Measurements from ENCODE around the gene GBE1.
"Not testable (repeated sequence)": the region's sequence is repeated elsewhere in the genome, so short reads cannot be mapped to it uniquely, and the experiment has no call there.

Gene GBE1

GRCh38 chr3:81752604-81753003, 8.8 kb downstream of the GBE1 start:
- DNase-seq: no peak

- DNase-seq: no peak
Measured at GRCh38 chr3:81749265-81749664, 12.2 kb downstream of the GBE1 start.

- not testable (repeated sequence) for DNase-seq
Measured at GRCh38 chr3:81747280-81747679, 14.2 kb downstream of the GBE1 start.

- no peak for DNase-seq
Measured at GRCh38 chr3:81744366-81744765, 17.1 kb downstream of the GBE1 start.

DNA sequence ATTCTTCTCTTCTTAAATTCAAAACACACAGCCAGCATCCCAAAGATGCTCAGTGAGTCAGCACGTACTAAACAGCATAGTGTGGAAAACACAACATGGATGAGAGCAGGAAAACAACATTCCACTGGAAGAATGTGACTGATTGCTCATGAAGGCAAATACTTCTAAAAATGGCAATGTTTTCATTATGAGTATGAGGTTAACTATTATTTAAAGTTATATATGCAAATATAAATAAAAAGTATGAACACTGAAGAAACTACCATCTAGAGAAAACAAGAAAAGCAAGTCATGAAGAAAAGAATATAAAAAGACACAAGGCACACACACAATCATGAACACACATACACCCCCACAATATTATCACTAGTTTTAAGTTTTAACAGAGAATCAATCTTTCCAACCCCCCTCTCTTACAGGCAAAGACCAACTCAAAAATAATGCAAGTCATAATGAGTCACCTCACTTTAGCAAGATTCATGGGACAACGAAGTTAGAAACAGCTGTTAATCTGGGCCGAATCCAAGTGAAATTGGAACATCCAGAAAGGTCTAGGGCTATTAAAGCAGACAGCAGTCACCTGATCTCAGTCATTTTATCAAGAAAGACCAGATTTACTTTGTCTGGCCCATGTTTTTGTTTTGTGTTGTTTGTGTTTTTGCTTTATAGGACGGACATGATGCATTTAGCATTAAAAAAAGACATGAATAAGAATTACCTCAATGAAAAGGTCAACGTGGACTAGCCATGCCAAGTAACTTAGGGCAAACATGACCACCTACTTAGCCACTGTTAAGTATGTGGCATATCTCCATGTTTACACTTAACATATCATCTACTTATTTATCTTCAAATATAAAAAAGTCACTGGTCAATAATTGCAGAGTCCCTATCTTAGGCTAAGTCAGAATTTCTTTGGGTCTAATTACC, 18.1 kb downstream of the GBE1 start:
- DNase-seq: no peak

DNA sequence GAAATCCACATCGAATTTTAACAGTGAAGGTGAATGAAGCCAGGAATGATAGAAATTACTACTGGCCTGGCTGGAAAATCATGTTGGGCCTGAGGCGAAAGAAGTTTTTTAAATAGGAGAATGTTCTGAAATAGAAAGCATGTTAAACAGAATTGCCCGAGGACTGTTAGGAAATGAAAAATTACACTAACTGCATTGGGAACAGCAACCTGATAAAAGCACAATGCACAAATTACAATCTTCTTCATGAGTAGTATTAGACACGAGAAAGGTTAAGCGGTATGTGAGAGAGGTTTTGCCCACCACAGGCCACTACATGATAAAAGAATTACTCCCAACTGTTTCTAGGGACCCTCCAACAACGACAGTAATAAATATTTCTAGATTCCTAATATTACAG, 18.9 kb downstream of the GBE1 start:
- no peak for DNase-seq

DNA sequence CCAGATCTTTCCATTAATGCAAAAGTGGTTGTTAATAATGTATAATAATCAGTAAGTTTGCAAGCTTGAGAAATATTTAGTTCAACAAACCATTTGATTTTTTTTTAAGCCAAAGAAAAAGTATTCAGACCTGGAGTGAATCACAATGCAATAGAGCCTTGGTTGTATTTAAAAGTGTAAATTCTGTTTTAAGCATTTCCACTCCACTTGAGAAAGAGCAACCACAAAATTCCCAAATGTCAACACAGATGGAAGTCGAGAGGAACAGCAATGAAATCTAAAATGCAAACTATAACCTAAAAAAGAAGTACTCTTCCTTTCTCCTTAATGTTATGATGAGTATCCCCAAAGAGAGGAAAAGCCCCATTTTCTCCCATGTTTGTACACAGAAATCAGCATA, 20.2 kb downstream of the GBE1 start:
- DNase-seq: no peak

DNA sequence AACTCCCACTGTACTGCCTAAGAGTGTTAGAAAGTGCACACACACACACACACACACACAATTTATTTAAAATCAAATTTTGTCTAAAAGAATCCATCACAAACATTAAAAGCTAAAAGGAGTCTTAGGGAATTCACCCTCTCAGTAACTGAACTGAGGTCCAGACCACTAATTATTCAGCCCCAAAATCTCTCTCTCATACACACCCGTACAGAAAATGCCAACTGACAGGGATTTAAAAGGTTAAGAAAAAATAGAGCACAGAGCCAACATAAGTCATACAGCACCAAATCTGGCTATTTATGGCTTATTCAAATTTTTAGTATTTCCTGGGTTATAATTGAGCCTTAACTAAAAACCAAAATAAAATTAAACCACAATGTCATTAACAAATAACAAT, 20.7 kb downstream of the GBE1 start:
- no peak for DNase-seq

DNA sequence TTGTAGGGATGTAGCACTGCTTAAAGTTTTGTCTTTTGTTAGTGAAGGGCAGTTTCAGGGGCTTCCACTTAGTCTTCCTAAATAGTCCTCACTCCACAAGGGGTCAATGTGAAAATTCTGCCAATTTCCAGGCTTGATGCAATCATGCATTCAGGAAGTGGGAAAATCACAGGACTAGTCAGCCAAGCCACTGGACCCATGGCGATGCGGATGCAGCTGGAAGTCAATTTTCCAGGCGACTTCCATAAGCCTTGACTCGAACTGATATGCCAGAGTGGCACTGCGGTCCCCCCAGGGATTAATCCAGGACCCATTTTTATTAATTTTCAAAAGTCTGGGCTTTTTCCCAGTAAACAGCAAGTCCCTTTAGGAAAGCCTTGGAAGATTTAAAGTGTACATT, 26.1 kb downstream of the GBE1 start:
- DNase-seq: no peak

DNA sequence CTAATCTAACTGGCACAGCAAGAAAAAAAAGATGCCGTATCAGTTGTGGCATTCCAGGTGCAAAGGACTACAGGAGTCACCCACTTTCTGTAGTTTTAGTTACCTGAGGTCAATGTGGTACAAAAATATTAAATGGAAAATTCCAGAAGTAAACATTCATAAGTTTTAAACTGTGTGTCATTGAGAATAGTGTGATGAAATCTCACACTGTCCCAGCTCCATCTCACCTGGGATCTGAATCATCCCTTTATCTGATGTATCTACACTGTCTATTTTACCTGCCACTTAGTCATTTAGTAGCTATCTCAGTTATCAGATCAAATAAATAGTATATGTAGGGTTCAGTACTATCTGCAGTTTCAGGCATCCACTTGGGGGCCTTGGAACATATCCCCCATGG, 26.7 kb downstream of the GBE1 start:
- no peak for DNase-seq

GRCh38 chr3:81732642-81733041, 28.8 kb downstream of the GBE1 start:
- DNase-seq: no peak

- no peak for DNase-seq
Measured at GRCh38 chr3:81728766-81729544, 32.5 kb downstream of the GBE1 start.

- no peak for DNase-seq
Measured at GRCh38 chr3:81726735-81727134, 34.7 kb downstream of the GBE1 start.

DNA sequence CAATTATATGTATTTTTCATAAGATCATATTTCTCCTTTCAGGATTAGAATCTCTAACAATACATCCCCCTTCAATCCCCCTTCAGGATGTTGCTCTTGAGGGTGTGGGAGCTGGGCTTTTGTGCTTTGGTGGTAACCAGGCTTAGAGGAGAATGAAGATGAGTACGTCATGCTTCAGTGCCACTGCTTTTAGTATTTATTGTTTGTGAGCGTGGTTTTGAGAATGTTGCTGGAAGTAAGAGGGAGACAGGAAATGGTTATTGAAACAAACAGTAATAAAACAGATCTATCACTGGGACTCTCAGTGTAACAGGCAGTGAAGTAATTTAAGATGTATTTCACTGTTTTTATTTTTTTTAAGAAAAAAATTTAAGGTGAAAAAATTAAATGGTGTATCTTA, 35.3 kb downstream of the GBE1 start:
- no peak for DNase-seq

DNA sequence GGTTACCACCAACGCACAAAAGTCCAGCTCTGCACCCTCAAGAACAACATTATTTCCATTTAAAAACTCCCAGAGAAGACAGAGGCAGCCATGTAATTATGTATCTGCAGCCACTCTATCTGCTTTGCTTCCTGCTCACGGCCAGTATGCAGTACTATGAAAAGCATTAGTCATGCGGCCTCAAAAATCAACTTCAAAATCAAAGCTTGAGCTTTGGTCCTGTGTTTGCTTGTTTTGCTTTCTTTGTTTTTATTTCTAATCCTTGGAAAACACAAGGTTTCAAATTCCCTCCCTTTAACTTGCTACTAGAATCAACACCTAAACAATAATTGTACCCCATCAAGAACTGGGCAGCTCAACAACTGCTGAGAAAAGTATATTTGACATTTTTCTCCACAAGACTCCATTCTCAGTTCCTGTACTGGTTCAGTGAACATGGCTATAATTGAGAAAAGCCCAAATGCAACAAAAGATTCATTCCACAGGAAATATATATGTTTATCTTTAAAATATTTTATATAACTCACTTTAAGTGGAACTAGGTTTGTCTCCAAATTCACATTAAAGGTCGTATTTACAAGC, 37.6 kb downstream of the GBE1 start:
- DNase-seq: no peak

- no peak for DNase-seq
Measured at GRCh38 chr3:81718311-81718710, 43.1 kb downstream of the GBE1 start.

DNA sequence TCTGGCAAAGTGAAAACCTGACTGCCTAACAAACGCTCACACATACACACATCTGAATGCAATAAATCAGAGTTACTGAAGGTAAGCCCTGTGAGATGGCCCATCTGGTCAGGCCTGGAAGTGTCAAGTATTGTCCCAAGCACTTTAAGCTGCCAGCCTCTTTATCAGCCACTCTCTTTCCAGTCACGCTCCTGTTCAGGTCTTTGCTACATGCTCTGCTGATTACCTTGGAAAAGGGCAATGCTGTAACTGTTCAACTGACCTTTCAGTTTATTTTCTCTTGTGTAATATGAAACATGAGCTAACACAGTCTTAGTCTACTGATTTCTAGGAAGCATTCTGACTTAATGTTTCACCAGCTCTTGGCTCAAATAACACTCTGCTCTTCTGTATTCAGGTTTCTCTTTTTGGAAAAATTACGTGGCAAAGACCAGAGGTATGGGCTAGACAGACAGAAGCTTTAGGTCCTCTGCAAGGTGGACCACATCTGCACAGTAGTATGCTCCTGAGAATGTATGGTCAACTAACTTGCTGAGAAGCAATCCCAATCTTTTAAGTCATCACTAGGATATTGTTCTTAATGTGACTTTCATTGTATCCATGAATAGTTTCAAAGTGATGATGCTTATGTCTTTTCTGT, 44.5 kb downstream of the GBE1 start:
- no peak for DNase-seq

DNA sequence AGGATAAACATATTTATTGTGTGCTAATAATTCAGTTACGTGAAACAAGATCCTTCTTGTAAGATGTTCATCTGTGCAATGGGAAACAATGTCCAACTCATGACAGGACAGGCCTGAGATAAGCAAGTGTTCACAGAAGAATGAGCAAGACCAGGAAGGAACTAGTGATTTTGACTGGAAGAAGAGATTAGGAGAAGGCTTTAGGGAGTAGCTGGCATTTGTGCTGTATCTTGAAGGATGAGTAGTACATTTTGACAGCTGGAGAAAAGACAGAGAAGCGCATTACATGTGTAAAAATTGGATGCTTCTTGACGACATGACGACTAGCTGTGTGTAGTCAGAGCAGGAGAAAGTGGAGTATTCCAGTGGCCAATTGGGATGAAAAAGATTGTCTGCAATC, 48.4 kb downstream of the GBE1 start:
- DNase-seq: no peak

DNA sequence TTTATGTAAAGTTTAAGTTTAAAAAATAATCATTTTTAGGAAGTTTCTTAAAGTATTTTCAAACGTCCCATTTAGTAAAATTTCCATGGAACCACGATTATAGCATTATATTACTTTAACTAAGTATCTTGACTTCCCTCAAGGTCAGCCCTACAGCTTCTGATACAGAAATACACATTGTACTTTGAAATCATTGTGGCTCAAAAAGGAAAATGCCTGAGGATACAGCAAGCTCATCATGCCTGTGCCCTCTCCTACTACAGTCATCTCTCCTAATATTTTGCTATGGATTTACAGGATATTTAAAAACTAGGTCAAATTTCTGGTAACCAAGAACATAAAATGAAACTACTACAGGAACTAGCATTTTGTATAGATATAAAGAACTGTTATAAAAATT, 51.8 kb downstream of the GBE1 start:
- no peak for DNase-seq

- DNase-seq: no peak
Measured at GRCh38 chr3:81707996-81708395, 53.4 kb downstream of the GBE1 start.

GRCh38 chr3:81702126-81702525, 59.3 kb downstream of the GBE1 start:
- DNase-seq: no peak

GRCh38 chr3:81699536-81700320, 61.7 kb downstream of the GBE1 start:
- no peak for DNase-seq

GRCh38 chr3:81696090-81696489, 65.4 kb downstream of the GBE1 start:
- no peak for DNase-seq

Measured in stimulated activated CD4-positive, alpha-beta T cell treated with anti-CD3 and anti-CD28 coated beads, Interleukin-15, amount 100 ng/mL, for 24 hours (primary cell).